A549 (cell line): ENCODE results near the gene ADAMTS12. TPM values are rescaled to one million over a fixed set of nuclear protein-coding genes. Genes with fewer than 3 reads are reported as not detected.

Source experiments
- ATAC-seq, 2 experiments: fragments of 200-7000 bp in 1 of 2; fragments of >200 bp in 1 of 2; cut with Nextera tagmentation in 1 of 2; cut with Tn5 transposase in 1 of 2; 3 replicates each; pipeline versions ENCODE4 v1.8.0 to v1.9.1; 2018 to 2020; ENCODE audit warnings: mild to moderate bottlenecking in 1 of 2, moderate library complexity in 1 of 2
- CTCF ChIA-PET: fragments of 300-600 bp; sonication (Branson Sonifier 250); formaldehyde crosslinking; extraction: SDS; loops from one replicate; lab custom pipeline; 2021; ENCODE audit warnings: antibody characterized with exemption, inconsistent platforms; lab: Yijun Ruan, JAX
- POLR2A ChIA-PET: fragments of 350-600 bp; formaldehyde crosslinking; extraction: SDS; loops from one replicate; lab custom pipeline; 2021; ENCODE audit warnings: antibody characterized with exemption, inconsistent platforms; lab: Yijun Ruan, JAX
- DNase-seq, 2 experiments: peaks; one replicate each; pipeline versions ENCODE4 v3.0.0 to v3.0.0-alpha.2; 2011 to 2016; ENCODE audit warnings: low read depth in 1 of 2, low spot score in 1 of 2
- FAIRE-seq: peaks from 2 replicates; lab custom pipeline; 2011; peaks lifted over from hg19 to GRCh38; lab: Jason Lieb, UNC
- H3K27ac ChIP-seq, 2 experiments: fragments of >200 bp; sonication (Bioruptor Twin); formaldehyde crosslinking; 3 replicates each; pipeline ENCODE4 v1.5.1; 2016 to 2017
- H3K4me1 ChIP-seq: fragments of >200 bp; sonication (Bioruptor Twin); formaldehyde crosslinking; 3 replicates; pipeline ENCODE4 v1.6.1; 2016
- H3K4me2 ChIP-seq: fragments of >200 bp; sonication (Bioruptor Twin); formaldehyde crosslinking; 3 replicates; pipeline ENCODE4 v1.6.1; 2016
- H3K4me3 ChIP-seq: fragments of >200 bp; sonication (Bioruptor Twin); formaldehyde crosslinking; 3 replicates; pipeline ENCODE4 v1.5.1; 2016
- H3K9me3 ChIP-seq: fragments of >200 bp; sonication (Bioruptor Twin); formaldehyde crosslinking; 3 replicates; pipeline ENCODE4 v1.6.1; 2016
- CBX8 ChIP-seq: fragments of 200-600 bp; sonication (generic); IDR thresholded peaks from 2 replicates; pipeline ENCODE4 v1.6.1; 2016
- EHF ChIP-seq: fragments of 250-450 bp; sonication (Bioruptor Pico); IDR thresholded peaks from 2 replicates; pipeline ENCODE4 v1.5.0; 2020; ENCODE audit warnings: mild to moderate bottlenecking
- EHMT2 ChIP-seq: fragments of 200-600 bp; sonication (generic); IDR thresholded peaks from 2 replicates; pipeline ENCODE4 v1.6.1; 2016; ENCODE audit warnings: antibody characterized with exemption, low read depth, mild to moderate bottlenecking, moderate library complexity
- GATA3 ChIP-seq: IDR thresholded peaks from 2 replicates; pipeline ENCODE4 v1.6.1; 2012; ENCODE audit warnings: borderline replicate concordance
- JUN ChIP-seq, 2 experiments: fragments of >200 bp; sonication (Bioruptor Twin); formaldehyde crosslinking; IDR thresholded peaks; 2 replicates in 1 of 2; 3 replicates in 1 of 2; pipeline ENCODE4 v1.6.1; 2016 to 2017
- KDM1A ChIP-seq: fragments of 200-600 bp; sonication (generic); IDR thresholded peaks from 2 replicates; pipeline ENCODE4 v1.6.1; 2016; ENCODE audit warnings: low read depth, mild to moderate bottlenecking
- KDM5A ChIP-seq: fragments of 200-600 bp; sonication (generic); IDR thresholded peaks from 2 replicates; pipeline ENCODE4 v1.6.1; 2016; ENCODE audit warnings: antibody characterized with exemption, mild to moderate bottlenecking
- NPAS2 ChIP-seq: fragments of 250-450 bp; sonication (Bioruptor Pico); IDR thresholded peaks from 2 replicates; pipeline ENCODE4 v1.8.0; 2022; ENCODE audit warnings: mild to moderate bottlenecking, moderate library complexity, borderline replicate concordance
- POLR2A ChIP-seq: IDR thresholded peaks from 2 replicates; pipeline ENCODE4 v1.6.1; 2012; ENCODE audit warnings: mild to moderate bottlenecking, low read length
- POLR2AphosphoS2 ChIP-seq: conservative IDR thresholded peaks from 2 replicates; pipeline ENCODE4 v1.6.1; 2012; ENCODE audit warnings: low read length, improper control_type of control experiment, inconsistent platforms
- RARB ChIP-seq: fragments of 250-450 bp; sonication (Bioruptor Pico); IDR thresholded peaks from 2 replicates; pipeline ENCODE4 v1.8.0; 2021; ENCODE audit warnings: mild to moderate bottlenecking, moderate library complexity
- SMC3 ChIP-seq: fragments of >200 bp; sonication (Bioruptor Twin); formaldehyde crosslinking; IDR thresholded peaks from 3 replicates; pipeline ENCODE4 v1.6.1; 2018; ENCODE audit warnings: inconsistent platforms
- SREBF2 ChIP-seq: fragments of 450-650 bp; IDR thresholded peaks from 2 replicates; pipeline ENCODE4 v1.6.1; 2014; ENCODE audit warnings: mild to moderate bottlenecking, moderate library complexity
- ZC3H11A ChIP-seq: fragments of 450-650 bp; IDR thresholded peaks from 2 replicates; pipeline ENCODE4 v1.6.1; 2014; ENCODE audit warnings: antibody characterized with exemption, mild to moderate bottlenecking
- ZNF302 ChIP-seq: fragments of 250-450 bp; sonication (Bioruptor Pico); IDR thresholded peaks from 2 replicates; pipeline ENCODE4 v1.9.0; 2021; ENCODE audit warnings: inconsistent platforms, mild to moderate bottlenecking, moderate library complexity
- WGBS: methylation state at CpG from one replicate; pipeline ENCODE4 v1.1.6; 2017; ENCODE audit errors: missing lambda C conversion rate; 5-methylcytosine and 5-hydroxymethylcytosine counted together
- polyA plus RNA-seq, 4 experiments: library from polyadenylated mRNA; depleted of rRNA in 3 of 4; stranded (reverse); fragments of >200 nt; fragmentation: RNase III in 1 of 4; extraction: RNeasy Plus Mini Kit Qiagen cat#74134 plus additional on column Dnase treatment in 1 of 4; gene quantifications; 2 replicates in 3 of 4; 3 replicates in 1 of 4; pipeline ENCODE4 v1.2.3, GENCODE V29; 2011 to 2017
- TF ChIP-seq, protein P1 (sequence below): fragments of 200-600 bp; sonication (generic); IDR thresholded peaks from 2 replicates; pipeline ENCODE4 v1.6.1; 2016; ENCODE audit warnings: antibody characterized with exemption, mild to moderate bottlenecking, moderate library complexity
- TF ChIP-seq, protein P2 (sequence below): fragments of >200 bp; sonication (Bioruptor Twin); formaldehyde crosslinking; IDR thresholded peaks from 3 replicates; pipeline ENCODE4 v1.6.1; 2016
- TF ChIP-seq, protein P3 (sequence below): IDR thresholded peaks from 2 replicates; pipeline ENCODE4 v1.6.1; 2012

ADAMTS12 gene
- polyA plus RNA-seq, 2 of the 4 experiments (the other 2 are of a cell fraction) = 4.8 to 6.8 TPM

DNA sequence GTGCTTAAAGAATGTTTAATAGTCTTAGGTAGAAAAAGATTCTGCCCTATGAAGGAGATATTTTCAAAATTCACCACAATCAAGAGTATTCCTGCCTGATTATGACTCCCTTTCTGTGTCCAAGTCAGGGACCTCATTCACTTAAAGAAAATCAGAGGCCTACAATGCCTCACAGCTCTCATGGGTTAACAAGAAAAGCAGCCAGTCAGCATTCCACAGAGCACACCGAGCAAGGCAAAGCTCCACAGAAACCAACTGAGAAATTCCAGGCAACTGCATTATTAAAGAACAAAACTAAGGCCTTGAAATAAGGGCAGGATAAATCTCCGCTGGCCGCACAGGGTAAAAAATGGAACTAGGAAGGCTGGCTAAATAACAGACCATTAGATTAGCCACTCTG lies 289.9 kb downstream of the ADAMTS12 start:
- Histone ChIP-seq H3K27ac (no peak overlapping the region), H3K9me3 (no peaks in the 10 kb centered on the region), H3K4me2 (no peak overlapping the region), H3K4me1 (no peaks in the 10 kb centered on the region), H3K4me3 (no peak overlapping the region)
- DNase-seq (no peak), ATAC-seq (no peak), FAIRE-seq (no peak)
- TF ChIP-seq, protein P1, sequence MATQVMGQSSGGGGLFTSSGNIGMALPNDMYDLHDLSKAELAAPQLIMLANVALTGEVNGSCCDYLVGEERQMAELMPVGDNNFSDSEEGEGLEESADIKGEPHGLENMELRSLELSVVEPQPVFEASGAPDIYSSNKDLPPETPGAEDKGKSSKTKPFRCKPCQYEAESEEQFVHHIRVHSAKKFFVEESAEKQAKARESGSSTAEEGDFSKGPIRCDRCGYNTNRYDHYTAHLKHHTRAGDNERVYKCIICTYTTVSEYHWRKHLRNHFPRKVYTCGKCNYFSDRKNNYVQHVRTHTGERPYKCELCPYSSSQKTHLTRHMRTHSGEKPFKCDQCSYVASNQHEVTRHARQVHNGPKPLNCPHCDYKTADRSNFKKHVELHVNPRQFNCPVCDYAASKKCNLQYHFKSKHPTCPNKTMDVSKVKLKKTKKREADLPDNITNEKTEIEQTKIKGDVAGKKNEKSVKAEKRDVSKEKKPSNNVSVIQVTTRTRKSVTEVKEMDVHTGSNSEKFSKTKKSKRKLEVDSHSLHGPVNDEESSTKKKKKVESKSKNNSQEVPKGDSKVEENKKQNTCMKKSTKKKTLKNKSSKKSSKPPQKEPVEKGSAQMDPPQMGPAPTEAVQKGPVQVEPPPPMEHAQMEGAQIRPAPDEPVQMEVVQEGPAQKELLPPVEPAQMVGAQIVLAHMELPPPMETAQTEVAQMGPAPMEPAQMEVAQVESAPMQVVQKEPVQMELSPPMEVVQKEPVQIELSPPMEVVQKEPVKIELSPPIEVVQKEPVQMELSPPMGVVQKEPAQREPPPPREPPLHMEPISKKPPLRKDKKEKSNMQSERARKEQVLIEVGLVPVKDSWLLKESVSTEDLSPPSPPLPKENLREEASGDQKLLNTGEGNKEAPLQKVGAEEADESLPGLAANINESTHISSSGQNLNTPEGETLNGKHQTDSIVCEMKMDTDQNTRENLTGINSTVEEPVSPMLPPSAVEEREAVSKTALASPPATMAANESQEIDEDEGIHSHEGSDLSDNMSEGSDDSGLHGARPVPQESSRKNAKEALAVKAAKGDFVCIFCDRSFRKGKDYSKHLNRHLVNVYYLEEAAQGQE = no peak
- TF ChIP-seq KDM5A (no peak), KDM1A (no peak), ZNF302 (CRISPR knock-in tag) (no peak), POLR2AphosphoS2 (no peak), POLR2A (no peak), EHF (CRISPR knock-in tag) (no peak), NPAS2 (CRISPR knock-in tag) (no peak)
- CTCF ChIA-PET = no interaction called here
- WGBS = 68% methylated on average over 3 of the region's 3 CpGs
- POLR2A ChIA-PET = no interaction called here

DNA sequence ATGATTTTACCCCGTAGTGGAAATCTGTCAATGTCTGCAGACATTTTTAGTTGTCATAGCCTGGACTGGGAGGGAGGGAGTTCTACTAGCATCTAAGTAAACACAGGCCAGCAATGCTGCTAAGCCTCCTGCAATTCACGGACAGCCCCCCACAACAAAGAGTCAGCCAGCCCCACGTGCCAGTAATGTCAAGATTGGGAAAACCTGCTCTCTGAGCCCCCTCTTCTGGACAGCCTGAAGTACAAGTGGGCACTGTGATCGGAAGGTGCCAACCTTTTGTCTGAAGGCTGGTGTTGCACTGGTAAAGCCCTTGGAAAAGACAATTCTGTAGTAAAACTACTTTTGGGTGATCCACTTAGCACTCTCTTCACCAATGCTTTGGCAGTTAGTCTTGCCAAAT lies 296.5 kb downstream of the ADAMTS12 start:
- ATAC-seq (no peak), DNase-seq (no peak), FAIRE-seq (no peak)
- H3K4me1 ChIP-seq = no peaks in the 10 kb centered on the region
- TF ChIP-seq SREBF2 (no peak), KDM1A (no peak), GATA3 (no peak), EHMT2 (no peak), SMC3 (no peak), POLR2AphosphoS2 (no peak), ZC3H11A (no peak), RARB (CRISPR knock-in tag) (no peak), CBX8 (no peak)
- TF ChIP-seq, protein P2, sequence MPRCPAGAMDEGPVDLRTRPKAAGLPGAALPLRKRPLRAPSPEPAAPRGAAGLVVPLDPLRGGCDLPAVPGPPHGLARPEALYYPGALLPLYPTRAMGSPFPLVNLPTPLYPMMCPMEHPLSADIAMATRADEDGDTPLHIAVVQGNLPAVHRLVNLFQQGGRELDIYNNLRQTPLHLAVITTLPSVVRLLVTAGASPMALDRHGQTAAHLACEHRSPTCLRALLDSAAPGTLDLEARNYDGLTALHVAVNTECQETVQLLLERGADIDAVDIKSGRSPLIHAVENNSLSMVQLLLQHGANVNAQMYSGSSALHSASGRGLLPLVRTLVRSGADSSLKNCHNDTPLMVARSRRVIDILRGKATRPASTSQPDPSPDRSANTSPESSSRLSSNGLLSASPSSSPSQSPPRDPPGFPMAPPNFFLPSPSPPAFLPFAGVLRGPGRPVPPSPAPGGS = no peak
- TF ChIP-seq, protein P3, sequence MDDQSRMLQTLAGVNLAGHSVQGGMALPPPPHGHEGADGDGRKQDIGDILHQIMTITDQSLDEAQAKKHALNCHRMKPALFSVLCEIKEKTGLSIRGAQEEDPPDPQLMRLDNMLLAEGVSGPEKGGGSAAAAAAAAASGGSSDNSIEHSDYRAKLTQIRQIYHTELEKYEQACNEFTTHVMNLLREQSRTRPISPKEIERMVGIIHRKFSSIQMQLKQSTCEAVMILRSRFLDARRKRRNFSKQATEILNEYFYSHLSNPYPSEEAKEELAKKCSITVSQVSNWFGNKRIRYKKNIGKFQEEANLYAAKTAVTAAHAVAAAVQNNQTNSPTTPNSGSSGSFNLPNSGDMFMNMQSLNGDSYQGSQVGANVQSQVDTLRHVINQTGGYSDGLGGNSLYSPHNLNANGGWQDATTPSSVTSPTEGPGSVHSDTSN = no peak
- no peak overlapping the region for H3K4me2 ChIP-seq
- ChIA-PET CTCF (interaction anchor here (0.8 kb wide), 1 partner anchor 401 kb away, joined by 3 read pairs; no protein-coding TSS in a partner anchor), POLR2A (no interaction called here)
- no peak overlapping the region for H3K27ac ChIP-seq
- H3K9me3 ChIP-seq = no peaks in the 10 kb centered on the region
- 34% methylated on average over 4 of the region's 4 CpGs for WGBS
- H3K4me3 ChIP-seq = no peak overlapping the region

DNA sequence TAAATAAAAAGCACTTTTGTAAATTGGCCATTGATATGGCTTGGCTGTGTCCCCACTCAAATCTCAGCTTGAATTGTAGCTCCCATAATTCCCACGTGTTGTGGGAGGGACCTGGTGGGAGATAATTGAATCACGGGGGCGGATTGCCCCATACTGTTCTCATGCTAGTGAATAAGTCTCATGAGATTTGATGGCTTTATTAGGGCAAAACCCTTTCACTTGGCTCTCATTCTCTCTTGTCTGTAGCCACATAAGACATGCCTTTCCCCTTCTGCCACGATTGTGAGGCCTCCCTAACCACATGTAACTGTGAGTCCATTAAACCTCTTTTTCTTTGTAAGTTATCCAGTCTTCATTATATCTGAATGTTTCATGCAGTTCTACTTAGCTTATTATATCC lies 297.8 kb downstream of the ADAMTS12 start:
- H3K4me2 ChIP-seq = no peak overlapping the region
- no peak overlapping the region for H3K27ac ChIP-seq
- CTCF ChIA-PET = interaction anchor here (1.4 to 2.6 kb wide), 2 partner anchors 14 to 341 kb away, joined by 3 to 10 read pairs; no protein-coding TSS in a partner anchor
- H3K9me3 ChIP-seq = no peaks in the 10 kb centered on the region
- TF ChIP-seq JUN (IDR thresholded peaks at IDR 0.05) (no peak), NPAS2 (CRISPR knock-in tag) (no peak)
- DNase-seq (no peak), FAIRE-seq (no peak), ATAC-seq (no peak)
- no peak overlapping the region for H3K4me3 ChIP-seq
- POLR2A ChIA-PET = no interaction called here
- 38% methylated on average over 4 of the region's 4 CpGs for WGBS
- H3K4me1 ChIP-seq = no peaks in the 10 kb centered on the region
